Hippocampal formation (tissue), 2 donors: ENCODE results near the gene TRPV3.
"Not testable (repeated sequence)": the region's sequence is repeated elsewhere in the genome, so short reads cannot be mapped to it uniquely, and the experiment has no call there.

Source experiments
- DNase-seq, 2 donors: peaks; one replicate each; lab custom pipeline; 2025; lab: John Stamatoyannopoulos, UW

Gene TRPV3

DNA sequence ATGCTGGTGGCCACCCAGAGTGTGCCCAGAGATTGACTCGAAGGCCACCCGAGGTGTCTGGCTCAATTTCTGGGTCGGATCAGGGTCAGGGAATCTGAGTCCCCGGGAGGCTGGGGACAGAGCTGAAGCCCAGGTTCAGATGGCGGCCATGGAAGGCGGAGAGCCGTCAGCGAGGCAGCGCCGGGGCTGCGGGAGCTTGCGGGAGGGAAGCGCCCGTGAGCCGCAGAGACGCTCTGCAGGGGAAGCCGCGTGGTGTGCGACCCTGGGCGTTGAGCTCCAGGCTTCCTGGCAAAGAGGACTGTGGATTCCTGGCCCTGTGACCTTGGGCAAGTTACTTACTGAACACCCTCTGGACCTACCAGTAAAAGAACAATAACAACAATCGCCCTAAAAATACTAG is 85.5 kb downstream of the TRPV3 start:
- DNase-seq: no peak

DNA sequence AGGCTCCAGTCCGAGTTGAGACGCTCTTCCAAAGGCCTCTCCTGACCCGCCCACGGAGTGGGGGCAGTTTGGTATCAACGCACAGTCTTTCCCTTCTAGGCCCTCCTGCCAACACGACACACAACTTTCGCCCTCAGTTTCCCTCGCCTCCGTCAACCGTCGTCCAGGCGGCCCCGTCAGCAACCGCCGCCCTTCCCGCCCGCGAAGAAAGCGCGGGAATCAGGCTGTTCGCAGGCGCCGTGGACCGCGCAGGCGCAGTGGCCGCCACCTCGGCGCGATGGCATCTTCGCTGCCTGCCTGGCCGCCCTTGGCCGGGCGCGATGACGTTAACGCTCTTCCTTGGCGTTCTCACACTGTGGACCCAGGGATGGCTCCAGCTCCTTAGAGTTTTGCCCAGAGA is 86.0 kb downstream of the TRPV3 start, which contains the start of gene SPATA22:
SPATA22 (minus strand) TSS at position 221 of the 400 bp plus-strand sequence. CDS start 2,494 bp downstream, outside the sequence.
- no peak for DNase-seq

GRCh38 chr17:3469529-3469928 is 88.1 kb downstream of the TRPV3 start:
- no peak for DNase-seq

GRCh38 chr17:3466355-3466754 is 91.3 kb downstream of the TRPV3 start:
- not testable (repeated sequence) for DNase-seq
